SK-N-MC (cell line): Measurements from ENCODE around the gene KRT76.
"Not testable (repeated sequence)": the region's sequence is repeated elsewhere in the genome, so short reads cannot be mapped to it uniquely, and the experiment has no call there.

Source experiments
- DNase-seq: peaks from one replicate; pipeline ENCODE4 v3.0.0-alpha.2; 2011; ENCODE audit warnings: low read depth, low spot score
- H3K27ac ChIP-seq: fragments of 200-600 bp; sonication (generic); 2 replicates; pipeline ENCODE4 v1.5.1; 2016; ENCODE audit warnings: mixed run types
- H3K36me3 ChIP-seq: fragments of 200-600 bp; sonication (generic); 2 replicates; pipeline ENCODE4 v1.6.1; 2017; ENCODE audit warnings: antibody characterized with exemption, low read length, mixed read lengths; ENCODE audit not compliant: insufficient read depth
- H3K4me3 ChIP-seq: fragments of 200-600 bp; sonication (generic); 2 replicates; pipeline ENCODE4 v1.5.1; 2016
- H3K9ac ChIP-seq: fragments of 200-600 bp; sonication (generic); 2 replicates; pipeline ENCODE4 v1.8.0; 2017; ENCODE audit warnings: mixed run types, mixed read lengths; ENCODE audit not compliant: insufficient read length
- H3K9me3 ChIP-seq: fragments of 200-600 bp; sonication (generic); 2 replicates; pipeline ENCODE4 v1.6.1; 2017; ENCODE audit warnings: low read depth, mild to moderate bottlenecking, antibody characterized with exemption, low read length, moderate library complexity, mixed read lengths
- EZH2 ChIP-seq: fragments of 200-600 bp; sonication (generic); IDR thresholded peaks from one replicate; pipeline ENCODE4 v1.6.1; 2017; ENCODE audit warnings: antibody characterized with exemption
- FOXP2 ChIP-seq: optimal IDR thresholded peaks from 2 replicates; pipeline ENCODE3; 2011; ENCODE audit warnings: mild to moderate bottlenecking, moderate library complexity; ENCODE audit not compliant: insufficient read depth; ENCODE audit errors: extremely low read length, control extremely low read depth
- POLR2AphosphoS5 ChIP-seq: IDR thresholded peaks from 2 replicates; pipeline ENCODE4 v1.6.1; 2012; ENCODE audit warnings: mild to moderate bottlenecking, low read depth, low read length, borderline replicate concordance

Gene KRT76

DNA sequence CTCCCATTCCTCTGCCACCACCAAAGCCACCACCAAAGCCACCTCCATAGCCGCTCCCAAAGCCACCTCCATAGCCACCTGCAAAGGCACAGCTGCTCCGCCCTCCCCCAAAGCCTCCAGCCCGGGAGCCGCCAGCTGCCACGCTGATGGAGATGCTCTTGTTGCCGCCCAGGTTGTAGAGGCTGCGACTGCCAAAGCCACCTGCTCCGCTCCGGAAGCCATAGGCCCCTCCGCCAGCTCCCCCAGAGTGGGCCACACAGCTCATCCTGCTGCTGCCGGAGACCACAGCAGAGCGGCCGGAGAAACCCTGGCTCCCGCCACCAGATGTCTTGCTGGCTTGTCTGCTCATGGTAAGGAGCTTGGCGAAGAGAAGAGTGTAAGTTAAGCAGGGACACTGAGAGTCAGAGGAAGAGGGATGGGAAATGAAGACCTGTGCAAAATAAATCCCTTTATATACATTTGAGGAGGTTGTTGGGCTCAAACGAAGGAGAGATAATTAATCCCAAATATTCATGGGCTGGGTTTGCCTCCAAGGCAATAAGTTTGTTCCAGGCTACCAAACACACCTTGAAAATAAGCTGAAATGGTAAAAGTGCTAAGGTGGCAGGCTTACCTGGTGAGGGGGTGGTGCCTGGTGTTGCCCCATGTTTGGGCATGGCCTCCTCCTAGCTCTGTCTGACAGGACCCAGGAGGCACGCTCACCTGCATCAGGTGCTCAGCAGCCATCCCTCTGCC is 18.7 kb upstream of the KRT76 start, which contains the start of gene KRT3:
Gene KRT3 (minus strand): TSS at position 424 of the 735 bp plus-strand sequence. CDS start 75 bp downstream, at position 349.
- TF ChIP-seq EZH2, result no peak
- TF ChIP-seq POLR2AphosphoS5, result no peak
- TF ChIP-seq FOXP2, result no peak
- no peak within 1 kb of the TSS for H3K4me3 ChIP-seq
- H3K9ac ChIP-seq, result no peak within 1 kb of the TSS
- no peak within 1 kb of the TSS for H3K27ac ChIP-seq
- H3K9me3 ChIP-seq, result no peaks in the 10 kb centered on the region
- no peak for DNase-seq
- H3K36me3 ChIP-seq, result no peaks in the 10 kb centered on the region

DNA sequence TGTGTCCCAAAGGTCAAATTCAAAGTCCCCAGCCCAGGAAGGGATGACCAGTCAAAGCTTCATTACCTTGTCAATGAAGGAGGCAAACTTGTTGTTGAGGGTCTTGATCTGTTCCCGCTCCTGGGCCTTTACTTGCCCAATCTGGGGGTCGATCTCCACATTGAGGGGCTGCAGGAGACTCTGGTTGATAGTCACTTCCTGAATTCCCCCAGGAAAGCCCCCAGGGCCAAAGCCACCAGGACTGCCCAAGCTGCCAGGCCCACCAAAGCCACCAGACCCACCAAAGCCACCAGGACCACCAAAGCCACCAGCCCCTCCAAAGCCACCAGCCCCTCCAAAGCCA is 18.2 kb upstream of the KRT76 start:
- H3K9me3 ChIP-seq, H3K36me3 ChIP-seq, DNase-seq, H3K9ac ChIP-seq, H3K27ac ChIP-seq, H3K4me3 ChIP-seq: not testable (repeated sequence)

- H3K27ac ChIP-seq, result no peak overlapping the region
- DNase-seq, result no peak
- H3K9ac ChIP-seq, result no peak overlapping the region
- H3K9me3 ChIP-seq, result no peaks in the 10 kb centered on the region
- H3K36me3 ChIP-seq, result no peaks in the 10 kb centered on the region
- no peak overlapping the region for H3K4me3 ChIP-seq
- TF ChIP-seq EZH2, result no peak
- TF ChIP-seq POLR2AphosphoS5, result no peak
- no peak for TF ChIP-seq FOXP2
Observed at GRCh38 chr12:52794479-52795331, 17.6 kb upstream of the KRT76 start.

DNA sequence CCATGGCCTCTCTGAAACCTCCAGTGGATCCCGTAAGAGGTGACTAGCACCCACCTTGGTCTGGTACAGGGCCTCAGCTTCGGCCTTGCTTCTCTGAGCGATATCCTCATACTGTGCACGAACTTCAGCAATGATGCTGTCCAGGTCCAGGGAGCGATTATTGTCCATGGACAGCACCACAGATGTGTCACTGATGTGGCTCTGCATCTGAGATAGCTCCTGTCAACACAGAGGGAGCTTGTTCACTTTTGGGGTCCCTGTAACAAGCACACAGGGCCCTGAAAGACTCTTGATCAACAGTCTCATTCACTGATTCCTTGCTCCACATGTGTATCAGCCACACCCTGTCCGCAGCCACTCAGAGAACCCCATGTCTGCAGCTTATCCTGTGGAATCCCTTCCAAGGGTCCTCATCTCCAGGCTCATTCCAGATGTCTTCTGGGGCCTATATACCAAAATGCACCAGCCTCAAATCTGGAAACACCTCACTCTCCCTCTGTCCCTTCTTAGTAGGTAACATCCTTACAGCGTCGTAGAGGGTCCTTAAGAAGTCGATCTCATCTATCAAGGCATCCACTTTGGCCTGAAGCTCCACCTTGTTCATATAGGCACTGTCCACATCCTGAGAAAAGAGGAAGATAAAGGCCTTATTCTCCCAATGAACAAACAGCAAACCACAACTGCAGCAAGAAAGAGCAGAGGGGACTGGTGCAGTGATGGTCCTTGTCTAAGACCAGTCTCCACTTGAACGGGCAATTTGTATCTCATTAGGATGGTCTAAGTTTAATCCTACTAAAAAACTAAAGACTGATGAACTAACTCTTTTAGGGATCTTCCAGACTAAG is 15.3 kb upstream of the KRT76 start:
- Histone ChIP-seq H3K27ac (no peak overlapping the region), H3K4me3 (no peak overlapping the region), H3K36me3 (no peaks in the 10 kb centered on the region), H3K9ac (no peak overlapping the region), H3K9me3 (no peaks in the 10 kb centered on the region)
- no peak for TF ChIP-seq POLR2AphosphoS5
- TF ChIP-seq EZH2, result no peak
- TF ChIP-seq FOXP2, result no peak
- DNase-seq, result no peak

- H3K36me3 ChIP-seq, result no peaks in the 10 kb centered on the region
- no peak overlapping the region for H3K9ac ChIP-seq
- H3K4me3 ChIP-seq, result no peak overlapping the region
- no peak for DNase-seq
- no peaks in the 10 kb centered on the region for H3K9me3 ChIP-seq
- no peak overlapping the region for H3K27ac ChIP-seq
- no peak for TF ChIP-seq FOXP2
- TF ChIP-seq POLR2AphosphoS5, result no peak
- TF ChIP-seq EZH2, result no peak
Observed at GRCh38 chr12:52791271-52792184, 14.4 kb upstream of the KRT76 start.

DNA sequence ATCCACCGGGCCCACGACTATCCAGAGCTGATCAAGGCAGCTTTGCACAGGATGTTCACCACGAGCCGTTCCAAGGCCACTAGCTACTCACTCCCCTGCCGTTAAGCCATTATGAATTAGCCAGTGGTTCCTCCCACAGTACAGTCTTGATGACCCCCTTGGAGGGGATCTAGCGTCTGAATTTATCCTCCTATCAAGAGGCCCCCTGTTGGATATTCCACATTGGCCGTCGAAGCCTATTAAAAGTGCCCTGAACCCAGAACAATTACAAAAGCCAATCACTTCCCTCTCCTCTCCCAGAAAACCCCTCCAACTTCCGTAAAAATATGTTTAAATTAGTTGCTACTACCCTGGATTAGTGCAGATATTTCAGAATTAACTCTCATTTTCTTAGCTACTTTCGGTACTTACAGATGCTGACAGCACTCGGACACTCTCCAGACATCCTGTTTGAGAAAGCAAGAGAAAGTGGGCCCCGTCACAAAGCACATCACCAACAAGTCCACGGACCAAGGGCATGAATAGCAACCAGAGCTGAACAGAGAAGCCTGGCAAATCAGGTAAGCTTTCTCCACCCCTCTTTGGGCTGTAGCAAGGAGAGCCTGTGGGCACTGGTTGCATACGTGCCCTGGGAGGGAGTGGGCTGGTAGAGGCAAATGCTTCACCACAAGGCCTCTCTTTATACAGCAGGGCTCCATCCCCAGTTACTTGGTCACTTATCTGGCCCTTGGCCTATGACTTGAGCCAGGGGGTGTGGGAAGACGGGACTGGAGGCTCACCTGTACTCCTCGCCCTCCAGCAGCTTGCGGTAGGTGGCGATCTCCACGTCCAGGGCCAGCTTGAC is 13.5 kb upstream of the KRT76 start:
- TF ChIP-seq EZH2, result no peak
- no peak for TF ChIP-seq FOXP2
- TF ChIP-seq POLR2AphosphoS5, result no peak
- Histone ChIP-seq H3K9me3 (no peaks in the 10 kb centered on the region), H3K9ac (no peak overlapping the region), H3K27ac (no peak overlapping the region), H3K36me3 (no peaks in the 10 kb centered on the region), H3K4me3 (no peak overlapping the region)
- DNase-seq, result no peak
